K562 (cell line): Measurements from ENCODE around the gene HSPA1L. TPM values are rescaled to one million over a fixed set of nuclear protein-coding genes. Genes with fewer than 3 reads are reported as not detected.

ENCODE experiments used
- DDX20 ChIP-seq: fragments of 450-650 bp; IDR thresholded peaks from 2 replicates; pipeline ENCODE4 v1.6.1; 2016; ENCODE audit warnings: missing genetic modification characterization, low read depth, mild to moderate bottlenecking, missing compliant biosample characterization, moderate library complexity
- ESRRB ChIP-seq: fragments of 250-450 bp; sonication (Bioruptor Pico); IDR thresholded peaks from 2 replicates; pipeline ENCODE4 v1.5.0; 2020; ENCODE audit warnings: mild to moderate bottlenecking, moderate library complexity, borderline replicate concordance
- FUS ChIP-seq: fragments of 200-400 bp; formaldehyde crosslinking; optimal IDR thresholded peaks from 2 replicates; pipeline ENCODE3; 2017; ENCODE audit warnings: low read depth, low read length
- GTF2A2 ChIP-seq: IDR thresholded peaks from 2 replicates; pipeline ENCODE4 v1.6.1; 2016; ENCODE audit warnings: mild to moderate bottlenecking, missing genetic modification characterization, missing compliant biosample characterization
- HOMEZ ChIP-seq: fragments of 250-450 bp; sonication (Bioruptor Pico); IDR thresholded peaks from 2 replicates; pipeline ENCODE4 v1.4.0; 2020; ENCODE audit warnings: mild to moderate bottlenecking, moderate library complexity
- MAFG ChIP-seq: fragments of 450-650 bp; conservative IDR thresholded peaks from 2 replicates; pipeline ENCODE4 v1.6.1; 2016; ENCODE audit warnings: missing genetic modification characterization, missing compliant biosample characterization
- MCM5 ChIP-seq: fragments of 450-650 bp; IDR thresholded peaks from 2 replicates; pipeline ENCODE4 v1.6.1; 2016; ENCODE audit warnings: low read depth
- MNT ChIP-seq, 2 experiments: fragments of 450-650 bp; conservative IDR thresholded peaks; 2 replicates each; pipeline ENCODE4 v1.6.1; 2017; ENCODE audit warnings: mild to moderate bottlenecking in 2 of 2, moderate library complexity in 2 of 2
- NCOR1 ChIP-seq: fragments of 450-650 bp; IDR thresholded peaks from 2 replicates; pipeline ENCODE4 v1.6.1; 2016; ENCODE audit warnings: mild to moderate bottlenecking, moderate library complexity
- NONO ChIP-seq, 2 experiments: fragments of 200-400 bp in 1 of 2; fragments of 450-650 bp in 1 of 2; formaldehyde crosslinking in 1 of 2; IDR thresholded peaks; 2 replicates each; pipeline ENCODE4 v1.6.1; 2017; ENCODE audit warnings: low read depth in 2 of 2, mild to moderate bottlenecking in 2 of 2, moderate library complexity in 2 of 2, low read length in 1 of 2
- OTX1 ChIP-seq: fragments of 450-650 bp; formaldehyde crosslinking; IDR thresholded peaks from 2 replicates; pipeline ENCODE4 v1.4.0; 2022; ENCODE audit warnings: mild to moderate bottlenecking
- RFX7 ChIP-seq: fragments of 250-450 bp; sonication (Bioruptor Pico); IDR thresholded peaks from 2 replicates; pipeline ENCODE4 v1.5.1; 2021; ENCODE audit warnings: mild to moderate bottlenecking
- SETDB1 ChIP-seq: IDR thresholded peaks from one replicate; pipeline ENCODE4 v1.6.1; 2012; ENCODE audit warnings: low read length, control low read depth, inconsistent platforms
- TRIM25 ChIP-seq: fragments of 450-650 bp; IDR thresholded peaks from 2 replicates; pipeline ENCODE4 v1.7.0; 2016; ENCODE audit warnings: borderline replicate concordance
- TSC22D4 ChIP-seq: fragments of 450-650 bp; IDR thresholded peaks from 2 replicates; pipeline ENCODE4 v1.6.1; 2016; ENCODE audit warnings: missing genetic modification characterization, missing biosample characterization, control low read depth
- TSHZ1 ChIP-seq: fragments of 250-450 bp; sonication (Bioruptor Pico); IDR thresholded peaks from 2 replicates; pipeline ENCODE4 v1.4.0; 2020; ENCODE audit warnings: mild to moderate bottlenecking, moderate library complexity
- XRCC5 ChIP-seq: fragments of 200-400 bp; formaldehyde crosslinking; IDR thresholded peaks from 2 replicates; pipeline ENCODE4 v1.6.1; 2017; ENCODE audit warnings: low read depth, mild to moderate bottlenecking, low read length
- ZNF197 ChIP-seq: fragments of 200-800 bp; sonication (Bioruptor generic); IDR thresholded peaks from 2 replicates; pipeline ENCODE4 v1.6.1; 2016; ENCODE audit warnings: low read depth, missing genetic modification characterization, missing compliant biosample characterization
- ZNF274 ChIP-seq: IDR thresholded peaks from 2 replicates; pipeline ENCODE4 v1.6.1; 2011; ENCODE audit warnings: low read depth, mild to moderate bottlenecking, low read length, moderate library complexity, borderline replicate concordance
- ZNF282 ChIP-seq: sonication (generic); formaldehyde crosslinking; IDR thresholded peaks from 2 replicates; pipeline ENCODE4 v1.8.1; 2023; ENCODE audit warnings: missing genetic modification reagents
- polyA plus RNA-seq, 8 experiments: library from polyadenylated mRNA; depleted of rRNA in 4 of 8; stranded (reverse) in 5 of 8; unstranded in 3 of 8; fragments of >200 nt; fragmentation: Nextera tagmentation in 2 of 8; fragmentation: Illumina TruSeq in 1 of 8; extraction: Ambion mirVana in 2 of 8; extraction: Trizol in 1 of 8; gene quantifications; 2 replicates each; pipeline versions ENCODE4 v1.2.1 to v1.2.3, GENCODE V29; 2011 to 2014; ENCODE audit warnings: inconsistent platforms in 1 of 8, missing spikeins in 1 of 8
- total RNA-seq, 7 experiments: library from RNA; depleted of rRNA in 6 of 7; stranded (reverse); fragments of >200 nt in 6 of 7; fragmentation: Illumina TruSeq in 2 of 7; extraction: Trizol in 2 of 7; gene quantifications; 2 replicates each; pipeline versions ENCODE4 v1.2.1 to v1.2.3, GENCODE V29; 2011 to 2021; ENCODE audit warnings: low replicate concordance in 1 of 7

Gene HSPA1L
- total and polyA plus RNA-seq, 9 of the 15 experiments (the other 6 are each of a cell fraction or from before 2014, with no cell fraction given) = 0.14 to 2.1 (median 1.3) TPM

GRCh38 chr6:31794866-31795615, 20.0 kb downstream of the HSPA1L start (continued):
- TF ChIP-seq TRIM25 = peak; percentile 76; the same call in 1 of the 2 replicates
- TF ChIP-seq DDX20 (tag) = no peak
- TF ChIP-seq TSHZ1 (CRISPR knock-in tag) = peak; percentile 7; the same call in 1 of the 2 replicates
- TF ChIP-seq GTF2A2 = 0 out of 2 replicates have a peak, but pooled peaks have one; percentile 73
- no peak for TF ChIP-seq OTX1
- no peak for TF ChIP-seq FUS
- TF ChIP-seq ZNF282 (CRISPR knock-in tag) = no peak
- TF ChIP-seq SETDB1 = no peak
- TF ChIP-seq XRCC5 = peak; percentile 46; the same call in 1 of the 2 replicates
- no peak for TF ChIP-seq NCOR1
- no peak; the same call in 1 of the 2 replicates for TF ChIP-seq HOMEZ
- TF ChIP-seq ZNF197 = no peak
- no peak for TF ChIP-seq MCM5
- no peak for TF ChIP-seq NONO (IDR thresholded peaks at IDR 0.05; ENCODE audit: low read depth in 2 of 2, low read length in 1 of 2)
- TF ChIP-seq ZNF274 = no peak
- no peak; a peak in 1 of 4 replicates for TF ChIP-seq MNT (conservative IDR thresholded peaks at IDR 0.05)
- TF ChIP-seq MAFG (tag) = no peak
- TF ChIP-seq TSC22D4 (tag) = no peak
- no peak for TF ChIP-seq RFX7 (CRISPR knock-in tag)
- no peak for TF ChIP-seq ESRRB
